GM04503 (cell line): ENCODE measurements around the gene SDK1.

Experiments used
- DNase-seq: peaks from one replicate; pipeline ENCODE4 v3.0.0-alpha.2; 2012; ENCODE audit warnings: low read depth

SDK1 gene

GRCh38 chr7:4017081-4017480, 716.0 kb downstream of the SDK1 start:
- no peak for DNase-seq

- no peak for DNase-seq
These were observed 716.7 kb downstream of the SDK1 start for GRCh38 chr7:4017785-4018184.

- no peak for DNase-seq
These were observed 717.7 kb downstream of the SDK1 start for GRCh38 chr7:4018601-4019316.

- no peak for DNase-seq
These were observed 719.0 kb downstream of the SDK1 start for GRCh38 chr7:4020086-4020485.

GRCh38 chr7:4021413-4021812, 720.4 kb downstream of the SDK1 start:
- no peak for DNase-seq

GRCh38 chr7:4022265-4022664, 721.2 kb downstream of the SDK1 start:
- DNase-seq = no peak

- no peak for DNase-seq
These were observed 722.5 kb downstream of the SDK1 start for GRCh38 chr7:4023502-4023901.

GRCh38 chr7:4024133-4024532, 723.1 kb downstream of the SDK1 start:
- no peak for DNase-seq

- no peak for DNase-seq
These were observed 723.8 kb downstream of the SDK1 start for GRCh38 chr7:4024806-4025205.

GRCh38 chr7:4025210-4025609, 724.2 kb downstream of the SDK1 start:
- DNase-seq = no peak

- no peak for DNase-seq
These were observed 724.9 kb downstream of the SDK1 start for GRCh38 chr7:4025694-4026615.

GRCh38 chr7:4026941-4027486, 726.0 kb downstream of the SDK1 start:
- no peak for DNase-seq

GRCh38 chr7:4028221-4028620, 727.2 kb downstream of the SDK1 start:
- DNase-seq = no peak

GRCh38 chr7:4029941-4030340, 728.9 kb downstream of the SDK1 start:
- DNase-seq = no peak

GRCh38 chr7:4030346-4030950, 729.4 kb downstream of the SDK1 start:
- DNase-seq = no peak

- DNase-seq = no peak
These were observed 732.9 kb downstream of the SDK1 start for GRCh38 chr7:4033996-4034395.

GRCh38 chr7:4037308-4037707, 736.3 kb downstream of the SDK1 start:
- no peak for DNase-seq

GRCh38 chr7:4037877-4038276, 736.8 kb downstream of the SDK1 start:
- DNase-seq = no peak

- no peak for DNase-seq
These were observed 739.3 kb downstream of the SDK1 start for GRCh38 chr7:4040109-4040928.

- no peak for DNase-seq
These were observed 741.5 kb downstream of the SDK1 start for GRCh38 chr7:4042402-4043045.

GRCh38 chr7:4043988-4044387, 742.9 kb downstream of the SDK1 start:
- no peak for DNase-seq
